HEK293T (cell line): Measurements from ENCODE around the gene L3MBTL4.

Experiments used
- ARNT ChIP-seq: fragments of 450-650 bp; IDR thresholded peaks from 2 replicates; pipeline ENCODE4 v1.6.1; 2017; ENCODE audit warnings: mild to moderate bottlenecking
- BHLHE40 ChIP-seq: fragments of 450-650 bp; IDR thresholded peaks from 2 replicates; pipeline ENCODE4 v1.6.1; 2016; ENCODE audit warnings: mild to moderate bottlenecking, moderate library complexity, borderline replicate concordance
- CTBP1 ChIP-seq: fragments of 450-650 bp; IDR thresholded peaks from 2 replicates; pipeline ENCODE4 v1.6.1; 2016; ENCODE audit warnings: borderline replicate concordance
- ELF4 ChIP-seq: fragments of 450-650 bp; IDR thresholded peaks from 2 replicates; pipeline ENCODE4 v1.6.1; 2017; ENCODE audit warnings: antibody characterized with exemption
- FOXA1 ChIP-seq: fragments of 450-650 bp; IDR thresholded peaks from 2 replicates; pipeline ENCODE4 v1.6.1; 2016; ENCODE audit warnings: mild to moderate bottlenecking
- FOXK2 ChIP-seq: fragments of 450-650 bp; IDR thresholded peaks from 2 replicates; pipeline ENCODE4 v1.6.1; 2016; ENCODE audit warnings: mild to moderate bottlenecking
- FOXM1 ChIP-seq: fragments of 450-650 bp; IDR thresholded peaks from 2 replicates; pipeline ENCODE4 v1.6.1; 2017; ENCODE audit warnings: mild to moderate bottlenecking, borderline replicate concordance
- HDGF ChIP-seq: fragments of 450-650 bp; IDR thresholded peaks from 2 replicates; pipeline ENCODE4 v1.6.1; 2017; ENCODE audit warnings: antibody characterized with exemption, borderline replicate concordance
- LEF1 ChIP-seq: fragments of 450-650 bp; IDR thresholded peaks from 2 replicates; pipeline ENCODE4 v1.6.1; 2017; ENCODE audit warnings: mild to moderate bottlenecking, borderline replicate concordance
- SP1 ChIP-seq: fragments of 450-650 bp; IDR thresholded peaks from 2 replicates; pipeline ENCODE4 v1.6.1; 2017
- SUZ12 ChIP-seq: fragments of 450-650 bp; IDR thresholded peaks from 2 replicates; pipeline ENCODE4 v1.6.1; 2016; ENCODE audit warnings: mild to moderate bottlenecking
- TARDBP ChIP-seq: fragments of 450-650 bp; IDR thresholded peaks from 2 replicates; pipeline ENCODE4 v1.6.1; 2016
- TF ChIP-seq, protein P1 (sequence below): fragments of 450-650 bp; IDR thresholded peaks from 2 replicates; pipeline ENCODE4 v1.6.1; 2016

DNA sequence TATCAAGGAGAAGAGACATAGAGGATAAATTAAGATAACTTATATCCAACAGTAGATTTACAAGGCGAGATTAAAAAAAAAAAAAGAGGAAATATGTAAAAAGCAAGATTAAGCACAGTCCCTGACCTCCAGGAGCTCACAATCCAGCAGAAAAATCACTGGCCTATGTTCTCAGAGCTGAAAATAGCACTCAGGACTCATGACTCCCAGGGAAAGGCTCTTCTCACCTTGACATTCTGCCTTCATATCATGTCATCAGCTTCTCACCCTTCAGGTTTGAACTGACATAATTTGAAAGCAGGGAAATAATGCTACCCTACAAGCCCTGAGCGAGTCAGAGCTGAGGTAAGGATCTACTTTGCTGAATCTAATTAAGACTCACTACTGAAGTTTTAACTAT is 82.8 kb downstream of the L3MBTL4 start:
- TF ChIP-seq BHLHE40 (no peak), TARDBP (no peak), FOXM1 (no peak), SP1 (no peak), SUZ12 (no peak), ELF4 (no peak), FOXA1 (no peak), FOXK2 (no peak), ARNT (no peak), LEF1 (no peak), HDGF (no peak), CTBP1 (no peak)
- TF ChIP-seq, protein P1, sequence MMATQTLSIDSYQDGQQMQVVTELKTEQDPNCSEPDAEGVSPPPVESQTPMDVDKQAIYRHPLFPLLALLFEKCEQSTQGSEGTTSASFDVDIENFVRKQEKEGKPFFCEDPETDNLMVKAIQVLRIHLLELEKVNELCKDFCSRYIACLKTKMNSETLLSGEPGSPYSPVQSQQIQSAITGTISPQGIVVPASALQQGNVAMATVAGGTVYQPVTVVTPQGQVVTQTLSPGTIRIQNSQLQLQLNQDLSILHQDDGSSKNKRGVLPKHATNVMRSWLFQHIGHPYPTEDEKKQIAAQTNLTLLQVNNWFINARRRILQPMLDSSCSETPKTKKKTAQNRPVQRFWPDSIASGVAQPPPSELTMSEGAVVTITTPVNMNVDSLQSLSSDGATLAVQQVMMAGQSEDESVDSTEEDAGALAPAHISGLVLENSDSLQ: no peak
